GM12878 (cell line): ENCODE results near the gene AKT1. TPM values are rescaled to one million over a fixed set of nuclear protein-coding genes. Genes with fewer than 3 reads are reported as not detected.
A peak's percentile ranks its signal among the peaks of the same experiment; 100 is the strongest.

ENCODE experiments used
- ATAC-seq: fragments of 200-7000 bp; cut with Tn5 transposase; 3 replicates; pipeline ENCODE4 v1.9.1; 2020; ENCODE audit warnings: mild to moderate bottlenecking, moderate library complexity
- BruUV-seq: library from RNA; stranded (reverse); fragments of 400-500 nt; replicated peaks from 2 replicates; lab custom pipeline; 2021; lab: Mats Ljungman, UMichigan
- CTCF ChIA-PET: fragments of 300-600 bp; sonication (Branson Sonifier 250); formaldehyde crosslinking; extraction: SDS; loops from one replicate; lab custom pipeline; 2021; ENCODE audit warnings: inconsistent platforms; lab: Yijun Ruan, JAX
- POLR2A ChIA-PET: fragments of 350-600 bp; formaldehyde crosslinking; extraction: SDS; loops from one replicate; lab custom pipeline; 2021; ENCODE audit warnings: inconsistent platforms; lab: Charles Lee
- RAD21 ChIA-PET: fragments of 300-600 bp; sonication (Branson Sonifier 250); formaldehyde crosslinking; loops from one replicate; lab custom pipeline; 2023; ENCODE audit warnings: antibody characterized with exemption; ENCODE audit not compliant: unreplicated experiment; lab: Charles Lee
- SMC1A ChIA-PET: fragments of 300-600 bp; sonication (Branson Sonifier 250); formaldehyde crosslinking; loops from one replicate; lab custom pipeline; 2023; ENCODE audit not compliant: unreplicated experiment, uncharacterized antibody; lab: Charles Lee
- DNase-seq: peaks from one replicate; pipeline ENCODE4 v3.0.0-alpha.2; 2011; ENCODE audit warnings: low read depth, low spot score
- FAIRE-seq: peaks from 3 replicates; lab custom pipeline; 2011; peaks lifted over from hg19 to GRCh38; lab: Jason Lieb, UNC
- H2AFZ ChIP-seq: 2 replicates; pipeline ENCODE4 v1.6.0; 2011; ENCODE audit warnings: low read depth, low read length, control low read depth; ENCODE audit not compliant: control insufficient read depth
- H3K27ac ChIP-seq: 2 replicates; pipeline ENCODE4 v1.5.1; 2011; ENCODE audit warnings: control low read depth; ENCODE audit not compliant: control insufficient read depth, insufficient read depth
- H3K27me3 ChIP-seq, 2 experiments: replicated peaks in 1 of 2; 2 replicates each; pipeline versions ENCODE4 v1.6.0 to v1.6.1; 2011; ENCODE audit warnings: low read length in 1 of 2; ENCODE audit not compliant: control insufficient read depth in 2 of 2, insufficient read depth in 2 of 2
- H3K36me3 ChIP-seq, 2 experiments: 2 replicates each; pipeline ENCODE4 v1.5.1; 2011; ENCODE audit warnings: low read length in 1 of 2; ENCODE audit not compliant: control insufficient read depth in 2 of 2, insufficient read depth in 2 of 2
- H3K4me1 ChIP-seq: 2 replicates; pipeline ENCODE4 v1.6.1; 2011; ENCODE audit warnings: mild to moderate bottlenecking, low read length, moderate library complexity, mixed read lengths; ENCODE audit not compliant: control insufficient read depth, insufficient read depth
- H3K4me2 ChIP-seq: 2 replicates; pipeline ENCODE4 v1.6.0; 2011; ENCODE audit warnings: control low read depth; ENCODE audit not compliant: control insufficient read depth, insufficient read depth
- H3K4me3 ChIP-seq: fragments of 200-600 bp; sonication (generic); 2 replicates; pipeline ENCODE4 v1.5.1; 2016
- H3K79me2 ChIP-seq: 2 replicates; pipeline ENCODE4 v1.6.0; 2011; ENCODE audit warnings: low read length; ENCODE audit not compliant: control insufficient read depth, insufficient read depth
- H3K9ac ChIP-seq: 2 replicates; pipeline ENCODE4 v1.8.0; 2011; ENCODE audit warnings: low read length, control low read depth, mixed read lengths; ENCODE audit not compliant: control insufficient read depth, insufficient read depth
- H3K9me3 ChIP-seq: replicated peaks from 3 replicates; pipeline ENCODE4 v1.5.1; 2011; ENCODE audit warnings: mild to moderate bottlenecking, low read length; ENCODE audit not compliant: control insufficient read depth, insufficient read depth
- H4K20me1 ChIP-seq: 2 replicates; pipeline ENCODE4 v1.6.0; 2011; ENCODE audit not compliant: control insufficient read depth, insufficient read depth
- ASH2L ChIP-seq: fragments of 300-600, 200-600 bp; sonication (generic); IDR thresholded peaks from 2 replicates; pipeline ENCODE4 v1.6.1; 2017; ENCODE audit warnings: low read depth, mild to moderate bottlenecking, borderline replicate concordance
- CHD4 ChIP-seq: fragments of 200-600 bp; sonication (generic); IDR thresholded peaks from 2 replicates; pipeline ENCODE4 v1.6.1; 2016; ENCODE audit warnings: mild to moderate bottlenecking
- DPF2 ChIP-seq: fragments of 450-650 bp; IDR thresholded peaks from 2 replicates; pipeline ENCODE4 v1.6.1; 2017; ENCODE audit warnings: mild to moderate bottlenecking
- E4F1 ChIP-seq: fragments of 450-650 bp; IDR thresholded peaks from 2 replicates; pipeline ENCODE4 v1.6.1; 2018; ENCODE audit warnings: borderline replicate concordance, mild to moderate bottlenecking; ENCODE audit not compliant: partially characterized antibody
- GATAD2B ChIP-seq: fragments of 450-650 bp; conservative IDR thresholded peaks from 2 replicates; pipeline ENCODE4 v1.6.1; 2017; ENCODE audit warnings: low read depth, mild to moderate bottlenecking, moderate library complexity
- MXI1 ChIP-seq: fragments of 150-350 bp; IDR thresholded peaks from 2 replicates; pipeline ENCODE4 v1.6.1; 2011; ENCODE audit warnings: low read depth, mild to moderate bottlenecking, inconsistent platforms, low read length, improper control_type of control experiment
- POLR2A ChIP-seq: IDR thresholded peaks from 2 replicates; pipeline ENCODE4 v1.6.1; 2011; ENCODE audit warnings: low read depth, mild to moderate bottlenecking, low read length
- POLR2AphosphoS2 ChIP-seq: IDR thresholded peaks from 2 replicates; pipeline ENCODE4 v1.6.1; 2011; ENCODE audit warnings: low read depth, mild to moderate bottlenecking, low read length, improper control_type of control experiment, moderate library complexity
- POU2F2 ChIP-seq: IDR thresholded peaks from 3 replicates; pipeline ENCODE4 v1.6.1; 2011; ENCODE audit warnings: low read depth, mild to moderate bottlenecking, low read length, borderline replicate concordance
- SMC3 ChIP-seq: IDR thresholded peaks from 2 replicates; pipeline ENCODE4 v1.6.1; 2011; ENCODE audit warnings: low read length, improper control_type of control experiment, borderline replicate concordance
- SPI1 ChIP-seq: IDR thresholded peaks from 2 replicates; pipeline ENCODE4 v1.6.1; 2011; ENCODE audit warnings: low read depth, mild to moderate bottlenecking, low read length, moderate library complexity, borderline replicate concordance; ENCODE audit not compliant: insufficient read depth
- USF1 ChIP-seq: IDR thresholded peaks from 2 replicates; pipeline ENCODE4 v1.6.1; 2011; ENCODE audit warnings: borderline replicate concordance, low read depth, mild to moderate bottlenecking, moderate library complexity, mixed read lengths, low read length; ENCODE audit not compliant: insufficient read depth; ENCODE audit errors: extremely low read length
- ZNF217 ChIP-seq: fragments of 450-650 bp; IDR thresholded peaks from 2 replicates; pipeline ENCODE4 v1.6.1; 2017; ENCODE audit warnings: antibody characterized with exemption, mild to moderate bottlenecking
- ZNF687 ChIP-seq: fragments of 450-650 bp; IDR thresholded peaks from 2 replicates; pipeline ENCODE4 v1.6.1; 2017; ENCODE audit warnings: mild to moderate bottlenecking, moderate library complexity
- WGBS: methylation state at CpG from one replicate; pipeline ENCODE4 v1.1.6; 2016; ENCODE audit warnings: low lambda C conversion rate; ENCODE audit not compliant: insufficient replicate concordance, insufficient coverage; ENCODE audit errors: missing lambda C conversion rate; 5-methylcytosine and 5-hydroxymethylcytosine counted together
- in situ Hi-C: fragments of 300-500 bp; cut with MboI; formaldehyde crosslinking; loops from 9 replicates; pipeline ENCODE4 v1.14.3; 2018; ENCODE audit warnings: mixed read lengths
- intact Hi-C: fragments of 100-400 bp; cut with micrococcal nuclease; formaldehyde crosslinking; loops from one replicate; pipeline ENCODE4 v1.14.2; 2022; ENCODE audit not compliant: unreplicated experiment
- polyA plus RNA-seq, 11 experiments: library from polyadenylated mRNA; depleted of rRNA in 4 of 11; unstranded in 6 of 11; stranded (reverse) in 5 of 11; fragments of >200 nt; fragmentation: Nextera tagmentation in 4 of 11; fragmentation: Illumina TruSeq in 1 of 11; extraction: Ambion mirVana in 4 of 11; extraction: Trizol in 1 of 11; gene quantifications; 1 replicate in 1 of 11; 2 replicates in 10 of 11; pipeline versions ENCODE4 v1.2.1 to v1.2.3, GENCODE V29; 2011 to 2016; ENCODE audit warnings: inconsistent platforms in 2 of 11, missing spikeins in 2 of 11, low read depth in 1 of 11
- total RNA-seq, 4 experiments: library from RNA; depleted of rRNA in 3 of 4; stranded (reverse); fragments of >200 nt in 3 of 4; fragmentation: Illumina TruSeq in 1 of 4; extraction: Trizol in 1 of 4; gene quantifications; 2 replicates each; pipeline versions ENCODE4 v1.2.1 to v1.2.3, GENCODE V29; 2013 to 2021

Gene AKT1
- total and polyA plus RNA-seq, 10 of the 15 experiments (the other 5 are each of a cell fraction or from before 2014, with no cell fraction given): 0.63 to 110 (median 58.9) TPM

- Histone ChIP-seq H3K27ac (peak overlapping the region; percentile 52; the same call in 1 of the 2 replicates), H2AFZ (peak overlapping the region; percentile 80), H3K4me2 (peak overlapping the region; percentile 89), H3K4me3 (peak overlapping the region; percentile 63), H3K36me3 (peaks cover 0 to 2% of the 10 kb centered on the region in 2 experiments; a peak in 2 of 4 replicates), H3K79me2 (peaks cover 25% of the 10 kb centered on the region), H3K9me3 (no peaks in the 10 kb centered on the region), H4K20me1 (no peaks in the 10 kb centered on the region; the same call in 1 of the 2 replicates), H3K9ac (peak overlapping the region; percentile 64; the same call in 1 of the 2 replicates), H3K27me3 (peaks cover 0 to 3% of the 10 kb centered on the region in 2 experiments; a peak in 1 of 4 replicates), H3K4me1 (peaks cover 19% of the 10 kb centered on the region)
- ChIA-PET CTCF (no interaction called here), SMC1A (no interaction called here), RAD21 (interaction anchor here (0.6 kb wide), 1 partner anchor 43 kb away, joined by 4 read pairs; the partner anchor contains the start of gene SIVA1), POLR2A (interaction anchor here (1.0 kb wide), 1 partner anchor 46 kb away, joined by 4 read pairs; no protein-coding TSS in a partner anchor)
- WGBS: 19% methylated on average over 30 of the region's 55 CpGs
- intact Hi-C loops (no loop called here), in situ Hi-C loops (no loop called here)
- FAIRE-seq (no peak), DNase-seq (no peak), ATAC-seq (peak; percentile 57)
- BruUV-seq: no TSS peak
- TF ChIP-seq E4F1: no peak
- peak; percentile 41 for TF ChIP-seq DPF2
- 0 out of 3 replicates have a peak, but pooled peaks have one; percentile 14 for TF ChIP-seq POU2F2
- TF ChIP-seq POLR2A: peak; percentile 75
- peak; percentile 42; the same call in 1 of the 2 replicates for TF ChIP-seq ZNF217
- TF ChIP-seq MXI1: no peak
- 0 out of 2 replicates have a peak, but pooled peaks have one; percentile 24 for TF ChIP-seq GATAD2B
- no peak for TF ChIP-seq CHD4
- no peak for TF ChIP-seq SPI1
- TF ChIP-seq USF1: no peak
- TF ChIP-seq POLR2AphosphoS2: no peak
- TF ChIP-seq ASH2L: no peak
- no peak for TF ChIP-seq SMC3
- no peak for TF ChIP-seq ZNF687
These were observed 486 bp upstream of the AKT1 start for GRCh38 chr14:104795781-104796686.
